ENCODE results near the gene FBXO42. TPM values are rescaled to one million over a fixed set of nuclear protein-coding genes. Genes with fewer than 3 reads are reported as not detected.

Gene FBXO42
- total and polyA plus RNA-seq, 2 of the 13 experiments (the other 11 are each of a cell fraction or from before 2014, with no cell fraction given) = 7.6 to 17.5 TPM

- TF ChIP-seq HNF1A (IDR thresholded peaks at IDR 0.05; ENCODE audit: low read depth) (no peak), HNF1A (CRISPR knock-in tag; IDR thresholded peaks at IDR 0.05; ENCODE audit: borderline replicate concordance) (0 out of 2 replicates have a peak, but pooled peaks have one; percentile 28), RXRA (CRISPR knock-in tag; IDR thresholded peaks at IDR 0.05) (peak; percentile 37; the same call in 1 of the 2 replicates), MXD4 (CRISPR knock-in tag; IDR thresholded peaks at IDR 0.05) (peak; percentile 69; the same call in 1 of the 2 replicates), FOXP4 (CRISPR knock-in tag; IDR thresholded peaks at IDR 0.05) (peak; percentile 24; the same call in 1 of the 2 replicates), KDM5B (CRISPR knock-in tag; IDR thresholded peaks at IDR 0.05; ENCODE audit: borderline replicate concordance) (peak; percentile 73; the same call in 1 of the 2 replicates), ZNF788 (CRISPR knock-in tag; IDR thresholded peaks at IDR 0.05; ENCODE audit: borderline replicate concordance) (0 out of 2 replicates have a peak, but pooled peaks have one; percentile 50), ZMYM4 (CRISPR knock-in tag; IDR thresholded peaks at IDR 0.05) (peak; percentile 65; the same call in 1 of the 2 replicates), NFYB (CRISPR knock-in tag; IDR thresholded peaks at IDR 0.05) (peak; percentile 13; the same call in 1 of the 2 replicates), ZNF331 (CRISPR knock-in tag; IDR thresholded peaks at IDR 0.05) (no peak), HOMEZ (CRISPR knock-in tag; IDR thresholded peaks at IDR 0.05; ENCODE audit: low read depth) (no peak), HDAC2 (CRISPR knock-in tag; IDR thresholded peaks at IDR 0.05) (peak; percentile 45), ZNF770 (CRISPR knock-in tag; IDR thresholded peaks at IDR 0.05) (peak; percentile 58; the same call in 1 of the 2 replicates), PRDM15 (CRISPR knock-in tag; IDR thresholded peaks at IDR 0.05) (peak; percentile 43; the same call in 1 of the 2 replicates)
Measured at GRCh38 chr1:16351994-16352841, at the start of gene FBXO42 (continued).
